GM23338 (cell line): Measurements from ENCODE around the gene ZNF165. TPM values are rescaled to one million over a fixed set of nuclear protein-coding genes. Genes with fewer than 3 reads are reported as not detected.

Experiments
- CREB1 ChIP-seq: fragments of 250-450 bp; sonication (Bioruptor Pico); IDR thresholded peaks from 2 replicates; pipeline ENCODE4 v1.5.0; 2020; ENCODE audit warnings: low read depth, mild to moderate bottlenecking, moderate library complexity
- ETS1 ChIP-seq: IDR thresholded peaks from 2 replicates; pipeline ENCODE4 v1.6.1; 2016; ENCODE audit warnings: antibody characterized with exemption
- EZH2 ChIP-seq: fragments of 200-600 bp; sonication (generic); IDR thresholded peaks from one replicate; pipeline ENCODE4 v1.8.0; 2017; ENCODE audit warnings: antibody characterized with exemption, mild to moderate bottlenecking, low read depth; ENCODE audit not compliant: unreplicated experiment
- NANOG ChIP-seq: IDR thresholded peaks from 2 replicates; pipeline ENCODE4 v1.6.1; 2016; ENCODE audit warnings: antibody characterized with exemption, borderline replicate concordance
- ZNF114 ChIP-seq: fragments of 250-450 bp; sonication (Bioruptor Pico); IDR thresholded peaks from 2 replicates; pipeline ENCODE4 v1.5.0; 2020; ENCODE audit warnings: mild to moderate bottlenecking, moderate library complexity
- polyA plus RNA-seq: library from polyadenylated mRNA; unstranded; fragments of >200 nt; fragmentation: Nextera tagmentation; extraction: Ambion mirVana; gene quantifications from 2 replicates; pipeline ENCODE4 v1.2.1, GENCODE V29; 2016
- total RNA-seq: library from RNA; depleted of rRNA; stranded (reverse); fragments of >200 nt; shearing (Covaris generic); gene quantifications from 2 replicates; pipeline ENCODE4 v1.2.3, GENCODE V29; 2014
- TF ChIP-seq, protein P1 (sequence below): fragments of 250-450 bp; sonication (Bioruptor Pico); IDR thresholded peaks from 2 replicates; pipeline ENCODE4 v1.5.0; 2020; ENCODE audit warnings: mild to moderate bottlenecking, moderate library complexity
- TF ChIP-seq, protein P2 (sequence below), 2 experiments: fragments of 200-600 bp in 1 of 2; sonication (generic) in 1 of 2; conservative IDR thresholded peaks; 2 replicates each; pipeline versions ENCODE4 v1.5.1 to v1.6.1; 2016 to 2017; ENCODE audit warnings: antibody characterized with exemption in 2 of 2, low read depth in 2 of 2, mild to moderate bottlenecking in 2 of 2, moderate library complexity in 1 of 2

The ZNF165 gene
- total and polyA plus RNA-seq, 2 experiments from 2014 or later: 5.5 to 8.9 TPM

- TF ChIP-seq, protein P1, sequence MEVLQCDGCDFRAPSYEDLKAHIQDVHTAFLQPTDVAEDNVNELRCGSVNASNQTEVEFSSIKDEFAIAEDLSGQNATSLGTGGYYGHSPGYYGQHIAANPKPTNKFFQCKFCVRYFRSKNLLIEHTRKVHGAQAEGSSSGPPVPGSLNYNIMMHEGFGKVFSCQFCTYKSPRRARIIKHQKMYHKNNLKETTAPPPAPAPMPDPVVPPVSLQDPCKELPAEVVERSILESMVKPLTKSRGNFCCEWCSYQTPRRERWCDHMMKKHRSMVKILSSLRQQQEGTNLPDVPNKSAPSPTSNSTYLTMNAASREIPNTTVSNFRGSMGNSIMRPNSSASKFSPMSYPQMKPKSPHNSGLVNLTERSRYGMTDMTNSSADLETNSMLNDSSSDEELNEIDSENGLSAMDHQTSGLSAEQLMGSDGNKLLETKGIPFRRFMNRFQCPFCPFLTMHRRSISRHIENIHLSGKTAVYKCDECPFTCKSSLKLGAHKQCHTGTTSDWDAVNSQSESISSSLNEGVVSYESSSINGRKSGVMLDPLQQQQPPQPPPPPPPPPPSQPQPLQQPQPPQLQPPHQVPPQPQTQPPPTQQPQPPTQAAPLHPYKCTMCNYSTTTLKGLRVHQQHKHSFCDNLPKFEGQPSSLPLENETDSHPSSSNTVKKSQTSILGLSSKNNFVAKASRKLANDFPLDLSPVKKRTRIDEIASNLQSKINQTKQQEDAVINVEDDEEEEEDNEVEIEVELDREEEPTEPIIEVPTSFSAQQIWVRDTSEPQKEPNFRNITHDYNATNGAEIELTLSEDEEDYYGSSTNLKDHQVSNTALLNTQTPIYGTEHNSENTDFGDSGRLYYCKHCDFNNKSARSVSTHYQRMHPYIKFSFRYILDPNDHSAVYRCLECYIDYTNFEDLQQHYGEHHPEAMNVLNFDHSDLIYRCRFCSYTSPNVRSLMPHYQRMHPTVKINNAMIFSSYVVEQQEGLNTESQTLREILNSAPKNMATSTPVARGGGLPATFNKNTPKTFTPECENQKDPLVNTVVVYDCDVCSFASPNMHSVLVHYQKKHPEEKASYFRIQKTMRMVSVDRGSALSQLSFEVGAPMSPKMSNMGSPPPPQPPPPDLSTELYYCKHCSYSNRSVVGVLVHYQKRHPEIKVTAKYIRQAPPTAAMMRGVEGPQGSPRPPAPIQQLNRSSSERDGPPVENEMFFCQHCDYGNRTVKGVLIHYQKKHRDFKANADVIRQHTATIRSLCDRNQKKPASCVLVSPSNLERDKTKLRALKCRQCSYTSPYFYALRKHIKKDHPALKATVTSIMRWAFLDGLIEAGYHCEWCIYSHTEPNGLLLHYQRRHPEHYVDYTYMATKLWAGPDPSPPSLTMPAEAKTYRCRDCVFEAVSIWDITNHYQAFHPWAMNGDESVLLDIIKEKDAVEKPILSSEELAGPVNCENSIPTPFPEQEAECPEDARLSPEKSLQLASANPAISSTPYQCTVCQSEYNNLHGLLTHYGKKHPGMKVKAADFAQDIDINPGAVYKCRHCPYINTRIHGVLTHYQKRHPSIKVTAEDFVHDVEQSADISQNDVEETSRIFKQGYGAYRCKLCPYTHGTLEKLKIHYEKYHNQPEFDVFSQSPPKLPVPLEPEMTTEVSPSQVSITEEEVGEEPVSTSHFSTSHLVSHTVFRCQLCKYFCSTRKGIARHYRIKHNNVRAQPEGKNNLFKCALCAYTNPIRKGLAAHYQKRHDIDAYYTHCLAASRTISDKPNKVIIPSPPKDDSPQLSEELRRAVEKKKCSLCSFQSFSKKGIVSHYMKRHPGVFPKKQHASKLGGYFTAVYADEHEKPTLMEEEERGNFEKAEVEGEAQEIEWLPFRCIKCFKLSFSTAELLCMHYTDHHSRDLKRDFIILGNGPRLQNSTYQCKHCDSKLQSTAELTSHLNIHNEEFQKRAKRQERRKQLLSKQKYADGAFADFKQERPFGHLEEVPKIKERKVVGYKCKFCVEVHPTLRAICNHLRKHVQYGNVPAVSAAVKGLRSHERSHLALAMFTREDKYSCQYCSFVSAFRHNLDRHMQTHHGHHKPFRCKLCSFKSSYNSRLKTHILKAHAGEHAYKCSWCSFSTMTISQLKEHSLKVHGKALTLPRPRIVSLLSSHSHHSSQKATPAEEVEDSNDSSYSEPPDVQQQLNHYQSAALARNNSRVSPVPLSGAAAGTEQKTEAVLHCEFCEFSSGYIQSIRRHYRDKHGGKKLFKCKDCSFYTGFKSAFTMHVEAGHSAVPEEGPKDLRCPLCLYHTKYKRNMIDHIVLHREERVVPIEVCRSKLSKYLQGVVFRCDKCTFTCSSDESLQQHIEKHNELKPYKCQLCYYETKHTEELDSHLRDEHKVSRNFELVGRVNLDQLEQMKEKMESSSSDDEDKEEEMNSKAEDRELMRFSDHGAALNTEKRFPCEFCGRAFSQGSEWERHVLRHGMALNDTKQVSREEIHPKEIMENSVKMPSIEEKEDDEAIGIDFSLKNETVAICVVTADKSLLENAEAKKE: no peak
- TF ChIP-seq CREB1: no peak
- TF ChIP-seq EZH2: no peak
- no peak for TF ChIP-seq ZNF114 (CRISPR knock-in tag)
- no peak for TF ChIP-seq NANOG
- TF ChIP-seq, protein P2, sequence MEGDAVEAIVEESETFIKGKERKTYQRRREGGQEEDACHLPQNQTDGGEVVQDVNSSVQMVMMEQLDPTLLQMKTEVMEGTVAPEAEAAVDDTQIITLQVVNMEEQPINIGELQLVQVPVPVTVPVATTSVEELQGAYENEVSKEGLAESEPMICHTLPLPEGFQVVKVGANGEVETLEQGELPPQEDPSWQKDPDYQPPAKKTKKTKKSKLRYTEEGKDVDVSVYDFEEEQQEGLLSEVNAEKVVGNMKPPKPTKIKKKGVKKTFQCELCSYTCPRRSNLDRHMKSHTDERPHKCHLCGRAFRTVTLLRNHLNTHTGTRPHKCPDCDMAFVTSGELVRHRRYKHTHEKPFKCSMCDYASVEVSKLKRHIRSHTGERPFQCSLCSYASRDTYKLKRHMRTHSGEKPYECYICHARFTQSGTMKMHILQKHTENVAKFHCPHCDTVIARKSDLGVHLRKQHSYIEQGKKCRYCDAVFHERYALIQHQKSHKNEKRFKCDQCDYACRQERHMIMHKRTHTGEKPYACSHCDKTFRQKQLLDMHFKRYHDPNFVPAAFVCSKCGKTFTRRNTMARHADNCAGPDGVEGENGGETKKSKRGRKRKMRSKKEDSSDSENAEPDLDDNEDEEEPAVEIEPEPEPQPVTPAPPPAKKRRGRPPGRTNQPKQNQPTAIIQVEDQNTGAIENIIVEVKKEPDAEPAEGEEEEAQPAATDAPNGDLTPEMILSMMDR (conservative IDR thresholded peaks at IDR 0.05; ENCODE audit: low read depth in 2 of 2): no peak
- no peak for TF ChIP-seq ETS1
Measured at GRCh38 chr6:28078836-28079235, 1.5 kb upstream of the ZNF165 start (continued).
